HEK293 (cell line): ENCODE measurements around the gene PPFIA3.

Source experiments
- CTCF ChIA-PET: fragments of 350-600 bp; formaldehyde crosslinking; extraction: SDS; loops from one replicate; lab custom pipeline; 2021; ENCODE audit warnings: antibody characterized with exemption; lab: Yijun Ruan, JAX
- POLR2A ChIA-PET: fragments of 300-600 bp; formaldehyde crosslinking; extraction: SDS; loops from one replicate; lab custom pipeline; 2020; ENCODE audit warnings: antibody characterized with exemption, inconsistent platforms; lab: Yijun Ruan, JAX
- H3K27ac ChIP-seq: fragments of 200-500 bp; sonication (Bioruptor generic); 2 replicates; pipeline ENCODE4 v1.5.1; 2014; ENCODE audit warnings: low read depth, low read length, control low read depth, inconsistent platforms; ENCODE audit errors: extremely low read depth
- H3K36me3 ChIP-seq, 2 experiments: fragments of 200-500 bp in 1 of 2; sonication (Bioruptor generic) in 1 of 2; 1 replicate in 1 of 2; 2 replicates in 1 of 2; pipeline ENCODE4 v1.5.1; 2014 to 2017; ENCODE audit warnings: inconsistent platforms in 2 of 2, low read length in 2 of 2; ENCODE audit not compliant: control insufficient read depth in 2 of 2, insufficient read depth in 1 of 2
- H3K4me1 ChIP-seq: fragments of 200-500 bp; sonication (Bioruptor generic); 2 replicates; pipeline ENCODE4 v1.5.1; 2014; ENCODE audit warnings: mild to moderate bottlenecking, low read length, inconsistent platforms; ENCODE audit not compliant: control insufficient read depth, insufficient read depth
- H3K4me3 ChIP-seq: 2 replicates; pipeline ENCODE4 v1.5.1; 2011; ENCODE audit warnings: low read depth, mild to moderate bottlenecking, control low read depth, low read length, moderate library complexity
- H3K9me3 ChIP-seq: fragments of 200-500 bp; sonication (Bioruptor generic); 2 replicates; pipeline ENCODE4 v1.5.1; 2014; ENCODE audit warnings: low read depth, low read length, inconsistent platforms; ENCODE audit not compliant: control insufficient read depth, insufficient read depth
- EGR2 ChIP-seq: fragments of 450-650 bp; formaldehyde crosslinking; IDR thresholded peaks from 2 replicates; pipeline ENCODE4 v1.5.1; 2016; ENCODE audit warnings: low read depth, missing biosample characterization, missing genetic modification characterization
- GLIS2 ChIP-seq: fragments of 450-650 bp; formaldehyde crosslinking; IDR thresholded peaks from 2 replicates; pipeline ENCODE4 v1.5.1; 2016; ENCODE audit warnings: missing biosample characterization, missing genetic modification characterization
- KLF10 ChIP-seq: fragments of 450-650 bp; IDR thresholded peaks from 2 replicates; pipeline ENCODE4 v1.5.1; 2018; ENCODE audit warnings: missing biosample characterization, mild to moderate bottlenecking, missing genetic modification characterization
- SP7 ChIP-seq: fragments of 450-650 bp; formaldehyde crosslinking; IDR thresholded peaks from 2 replicates; pipeline ENCODE4 v1.5.1; 2016; ENCODE audit warnings: missing biosample characterization, missing genetic modification characterization
- ZFHX2 ChIP-seq: fragments of 450-650 bp; formaldehyde crosslinking; conservative IDR thresholded peaks from 2 replicates; pipeline ENCODE4 v1.5.1; 2016; ENCODE audit warnings: missing biosample characterization, missing genetic modification characterization
- ZNF112 ChIP-seq: fragments of 450-650 bp; formaldehyde crosslinking; IDR thresholded peaks from 2 replicates; pipeline ENCODE4 v1.5.0; 2017; ENCODE audit warnings: missing biosample characterization, missing genetic modification characterization
- ZNF16 ChIP-seq: fragments of 450-650 bp; formaldehyde crosslinking; IDR thresholded peaks from 2 replicates; pipeline ENCODE4 v1.5.1; 2016; ENCODE audit warnings: low read depth, missing biosample characterization, missing genetic modification characterization
- ZNF239 ChIP-seq: fragments of 450-650 bp; formaldehyde crosslinking; IDR thresholded peaks from 2 replicates; pipeline ENCODE4 v1.5.1; 2016; ENCODE audit warnings: missing biosample characterization, missing genetic modification characterization
- ZNF341 ChIP-seq: fragments of 450-650 bp; formaldehyde crosslinking; IDR thresholded peaks from 2 replicates; pipeline ENCODE4; 2016; ENCODE audit warnings: low read depth, missing biosample characterization, missing genetic modification characterization
- ZNF426 ChIP-seq: fragments of 450-650 bp; formaldehyde crosslinking; IDR thresholded peaks from 2 replicates; pipeline ENCODE4 v1.5.1; 2017; ENCODE audit warnings: missing biosample characterization, missing genetic modification characterization, mild to moderate bottlenecking, inconsistent platforms, moderate library complexity
- ZNF555 ChIP-seq: fragments of 450-650 bp; formaldehyde crosslinking; conservative IDR thresholded peaks from 2 replicates; pipeline ENCODE4 v1.5.1; 2017; ENCODE audit warnings: missing biosample characterization, mild to moderate bottlenecking, missing genetic modification characterization, inconsistent platforms
- ZNF596 ChIP-seq: fragments of 450-650 bp; IDR thresholded peaks from 2 replicates; pipeline ENCODE4 v1.5.0; 2018; ENCODE audit warnings: missing biosample characterization, mild to moderate bottlenecking, missing genetic modification characterization, moderate library complexity
- ZNF600 ChIP-seq: fragments of 450-650 bp; formaldehyde crosslinking; IDR thresholded peaks from 2 replicates; pipeline ENCODE4 v1.5.1; 2016; ENCODE audit warnings: missing biosample characterization, missing genetic modification characterization
- ZNF623 ChIP-seq: fragments of 450-650 bp; formaldehyde crosslinking; IDR thresholded peaks from 2 replicates; pipeline ENCODE4 v1.5.1; 2016; ENCODE audit warnings: missing biosample characterization, missing genetic modification characterization
- ZNF707 ChIP-seq: fragments of 450-650 bp; formaldehyde crosslinking; IDR thresholded peaks from 2 replicates; pipeline ENCODE4 v1.5.1; 2016; ENCODE audit warnings: missing biosample characterization, missing genetic modification characterization
- ZSCAN4 ChIP-seq: fragments of 450-650 bp; formaldehyde crosslinking; IDR thresholded peaks from 2 replicates; pipeline ENCODE4 v1.5.1; 2017; ENCODE audit warnings: missing biosample characterization, missing genetic modification characterization
- TF ChIP-seq, protein P1 (sequence below): fragments of 450-650 bp; formaldehyde crosslinking; IDR thresholded peaks from 2 replicates; pipeline ENCODE4 v1.5.1; 2016; ENCODE audit warnings: missing biosample characterization, missing genetic modification characterization, borderline replicate concordance
- TF ChIP-seq, protein P2 (sequence below): fragments of 450-650 bp; formaldehyde crosslinking; IDR thresholded peaks from 2 replicates; pipeline ENCODE4 v1.5.0; 2017; ENCODE audit warnings: missing biosample characterization, missing genetic modification characterization, borderline replicate concordance

PPFIA3 gene

GRCh38 chr19:49167857-49168409 lies 48.6 kb downstream of the PPFIA3 start:
- Histone ChIP-seq H3K4me3 (no peak overlapping the region), H3K36me3 (peaks cover 0 to 24% of the 10 kb centered on the region in 2 experiments; a peak in 1 of 3 replicates), H3K9me3 (no peaks in the 10 kb centered on the region), H3K4me1 (no peaks in the 10 kb centered on the region), H3K27ac (no peak overlapping the region)
- ChIA-PET CTCF (interaction anchor here (0.7 kb wide), 1 partner anchor 154 kb away, joined by 9 read pairs; no protein-coding TSS in a partner anchor), POLR2A (no interaction called here)
- TF ChIP-seq EGR2 (tag by site-specific recombination): peak; percentile 87
- peak; percentile 82 for TF ChIP-seq ZFHX2 (tag by site-specific recombination)
- TF ChIP-seq ZSCAN4: no peak
- TF ChIP-seq, protein P1, sequence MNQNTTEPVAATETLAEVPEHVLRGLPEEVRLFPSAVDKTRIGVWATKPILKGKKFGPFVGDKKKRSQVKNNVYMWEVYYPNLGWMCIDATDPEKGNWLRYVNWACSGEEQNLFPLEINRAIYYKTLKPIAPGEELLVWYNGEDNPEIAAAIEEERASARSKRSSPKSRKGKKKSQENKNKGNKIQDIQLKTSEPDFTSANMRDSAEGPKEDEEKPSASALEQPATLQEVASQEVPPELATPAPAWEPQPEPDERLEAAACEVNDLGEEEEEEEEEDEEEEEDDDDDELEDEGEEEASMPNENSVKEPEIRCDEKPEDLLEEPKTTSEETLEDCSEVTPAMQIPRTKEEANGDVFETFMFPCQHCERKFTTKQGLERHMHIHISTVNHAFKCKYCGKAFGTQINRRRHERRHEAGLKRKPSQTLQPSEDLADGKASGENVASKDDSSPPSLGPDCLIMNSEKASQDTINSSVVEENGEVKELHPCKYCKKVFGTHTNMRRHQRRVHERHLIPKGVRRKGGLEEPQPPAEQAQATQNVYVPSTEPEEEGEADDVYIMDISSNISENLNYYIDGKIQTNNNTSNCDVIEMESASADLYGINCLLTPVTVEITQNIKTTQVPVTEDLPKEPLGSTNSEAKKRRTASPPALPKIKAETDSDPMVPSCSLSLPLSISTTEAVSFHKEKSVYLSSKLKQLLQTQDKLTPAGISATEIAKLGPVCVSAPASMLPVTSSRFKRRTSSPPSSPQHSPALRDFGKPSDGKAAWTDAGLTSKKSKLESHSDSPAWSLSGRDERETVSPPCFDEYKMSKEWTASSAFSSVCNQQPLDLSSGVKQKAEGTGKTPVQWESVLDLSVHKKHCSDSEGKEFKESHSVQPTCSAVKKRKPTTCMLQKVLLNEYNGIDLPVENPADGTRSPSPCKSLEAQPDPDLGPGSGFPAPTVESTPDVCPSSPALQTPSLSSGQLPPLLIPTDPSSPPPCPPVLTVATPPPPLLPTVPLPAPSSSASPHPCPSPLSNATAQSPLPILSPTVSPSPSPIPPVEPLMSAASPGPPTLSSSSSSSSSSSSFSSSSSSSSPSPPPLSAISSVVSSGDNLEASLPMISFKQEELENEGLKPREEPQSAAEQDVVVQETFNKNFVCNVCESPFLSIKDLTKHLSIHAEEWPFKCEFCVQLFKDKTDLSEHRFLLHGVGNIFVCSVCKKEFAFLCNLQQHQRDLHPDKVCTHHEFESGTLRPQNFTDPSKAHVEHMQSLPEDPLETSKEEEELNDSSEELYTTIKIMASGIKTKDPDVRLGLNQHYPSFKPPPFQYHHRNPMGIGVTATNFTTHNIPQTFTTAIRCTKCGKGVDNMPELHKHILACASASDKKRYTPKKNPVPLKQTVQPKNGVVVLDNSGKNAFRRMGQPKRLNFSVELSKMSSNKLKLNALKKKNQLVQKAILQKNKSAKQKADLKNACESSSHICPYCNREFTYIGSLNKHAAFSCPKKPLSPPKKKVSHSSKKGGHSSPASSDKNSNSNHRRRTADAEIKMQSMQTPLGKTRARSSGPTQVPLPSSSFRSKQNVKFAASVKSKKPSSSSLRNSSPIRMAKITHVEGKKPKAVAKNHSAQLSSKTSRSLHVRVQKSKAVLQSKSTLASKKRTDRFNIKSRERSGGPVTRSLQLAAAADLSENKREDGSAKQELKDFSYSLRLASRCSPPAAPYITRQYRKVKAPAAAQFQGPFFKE (tag by site-specific recombination): no peak
- peak; percentile 42; the same call in 1 of the 2 replicates for TF ChIP-seq GLIS2 (tag by site-specific recombination)

- TF ChIP-seq, protein P2, sequence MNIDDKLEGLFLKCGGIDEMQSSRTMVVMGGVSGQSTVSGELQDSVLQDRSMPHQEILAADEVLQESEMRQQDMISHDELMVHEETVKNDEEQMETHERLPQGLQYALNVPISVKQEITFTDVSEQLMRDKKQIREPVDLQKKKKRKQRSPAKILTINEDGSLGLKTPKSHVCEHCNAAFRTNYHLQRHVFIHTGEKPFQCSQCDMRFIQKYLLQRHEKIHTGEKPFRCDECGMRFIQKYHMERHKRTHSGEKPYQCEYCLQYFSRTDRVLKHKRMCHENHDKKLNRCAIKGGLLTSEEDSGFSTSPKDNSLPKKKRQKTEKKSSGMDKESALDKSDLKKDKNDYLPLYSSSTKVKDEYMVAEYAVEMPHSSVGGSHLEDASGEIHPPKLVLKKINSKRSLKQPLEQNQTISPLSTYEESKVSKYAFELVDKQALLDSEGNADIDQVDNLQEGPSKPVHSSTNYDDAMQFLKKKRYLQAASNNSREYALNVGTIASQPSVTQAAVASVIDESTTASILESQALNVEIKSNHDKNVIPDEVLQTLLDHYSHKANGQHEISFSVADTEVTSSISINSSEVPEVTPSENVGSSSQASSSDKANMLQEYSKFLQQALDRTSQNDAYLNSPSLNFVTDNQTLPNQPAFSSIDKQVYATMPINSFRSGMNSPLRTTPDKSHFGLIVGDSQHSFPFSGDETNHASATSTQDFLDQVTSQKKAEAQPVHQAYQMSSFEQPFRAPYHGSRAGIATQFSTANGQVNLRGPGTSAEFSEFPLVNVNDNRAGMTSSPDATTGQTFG (tag by site-specific recombination): no peak
- TF ChIP-seq ZNF426 (tag by site-specific recombination): no peak
- TF ChIP-seq KLF10: no peak
- TF ChIP-seq SP7 (tag by site-specific recombination): no peak
- no peak for TF ChIP-seq ZNF596
- TF ChIP-seq ZNF239 (tag by site-specific recombination): no peak
- TF ChIP-seq ZNF16 (tag by site-specific recombination): no peak
- TF ChIP-seq ZNF112 (tag by site-specific recombination): no peak
- TF ChIP-seq ZNF623 (tag by site-specific recombination): no peak
- TF ChIP-seq ZNF555 (tag by site-specific recombination): no peak
- no peak for TF ChIP-seq ZNF600 (tag by site-specific recombination)
- TF ChIP-seq ZNF707 (tag by site-specific recombination): no peak
- no peak for TF ChIP-seq ZNF341 (tag by site-specific recombination)
- Histone ChIP-seq H3K4me3 (no peak overlapping the region), H3K4me1 (no peaks in the 10 kb centered on the region), H3K27ac (no peak overlapping the region), H3K36me3 (peaks cover 0 to 29% of the 10 kb centered on the region in 2 experiments; a peak in 1 of 3 replicates), H3K9me3 (no peaks in the 10 kb centered on the region)
- ChIA-PET POLR2A (no interaction called here), CTCF (no interaction called here)
Measured at GRCh38 chr19:49168421-49168820, 49.1 kb downstream of the PPFIA3 start.
